Adipocyte (in vitro differentiated cells): ENCODE measurements around the gene KAT14.
"Not testable (repeated sequence)": the region's sequence is repeated elsewhere in the genome, so short reads cannot be mapped to it uniquely, and the experiment has no call there.

ENCODE experiments used
- DNase-seq: peaks from one replicate; pipeline ENCODE4 v3.0.0-alpha.2; 2015; ENCODE audit warnings: low read depth
- H3K27me3 ChIP-seq: replicated peaks from 2 replicates; pipeline ENCODE4 v1.7.0; 2013; ENCODE audit warnings: mild to moderate bottlenecking, low read length, moderate library complexity; ENCODE audit not compliant: control insufficient read depth, insufficient read depth
- H3K36me3 ChIP-seq: 2 replicates; pipeline ENCODE4 v1.7.0; 2013; ENCODE audit warnings: low read length, mild to moderate bottlenecking, moderate library complexity; ENCODE audit not compliant: control insufficient read depth, insufficient read depth, severe bottlenecking
- H3K4me1 ChIP-seq: 2 replicates; pipeline ENCODE4 v1.7.0; 2013; ENCODE audit warnings: mild to moderate bottlenecking, low read length, moderate library complexity; ENCODE audit not compliant: control insufficient read depth, insufficient read depth
- H3K4me3 ChIP-seq: 2 replicates; pipeline ENCODE4 v1.7.0; 2013; ENCODE audit warnings: mild to moderate bottlenecking, low read length, moderate library complexity
- H3K9ac ChIP-seq: 2 replicates; pipeline ENCODE4 v1.7.0; 2013; ENCODE audit warnings: mild to moderate bottlenecking, low read length, moderate library complexity
- H3K9me3 ChIP-seq: 2 replicates; pipeline ENCODE4 v1.7.0; 2013; ENCODE audit warnings: mild to moderate bottlenecking, low read length, moderate library complexity; ENCODE audit not compliant: control insufficient read depth

KAT14 gene

GRCh38 chr20:18103497-18103896, 34.2 kb upstream of the KAT14 start:
- no peaks in the 10 kb centered on the region for H3K9me3 ChIP-seq
- H3K4me3 ChIP-seq: no peak overlapping the region
- no peaks in the 10 kb centered on the region for H3K4me1 ChIP-seq
- H3K36me3 ChIP-seq: no peaks in the 10 kb centered on the region
- no peak overlapping the region for H3K9ac ChIP-seq
- peaks cover 10% of the 10 kb centered on the region for H3K27me3 ChIP-seq
- no peak for DNase-seq

- Histone ChIP-seq H3K9me3 (no peaks in the 10 kb centered on the region), H3K4me1 (no peaks in the 10 kb centered on the region), H3K9ac (no peak overlapping the region), H3K4me3 (no peak overlapping the region), H3K27me3 (no peaks in the 10 kb centered on the region), H3K36me3 (no peaks in the 10 kb centered on the region)
- no peak for DNase-seq
Observed at GRCh38 chr20:18108326-18108725, 29.3 kb upstream of the KAT14 start.

- not testable (repeated sequence) for DNase-seq, H3K36me3 ChIP-seq, H3K9me3 ChIP-seq
Observed at GRCh38 chr20:18128574-18128973, 9.1 kb upstream of the KAT14 start.

GRCh38 chr20:18132663-18133062, 5.0 kb upstream of the KAT14 start:
- no peaks in the 10 kb centered on the region for H3K4me1 ChIP-seq
- peaks cover 4% of the 10 kb centered on the region for H3K27me3 ChIP-seq
- H3K4me3 ChIP-seq: no peak overlapping the region
- no peaks in the 10 kb centered on the region for H3K36me3 ChIP-seq
- no peaks in the 10 kb centered on the region for H3K9me3 ChIP-seq
- no peak for DNase-seq
- H3K9ac ChIP-seq: no peak overlapping the region

More at GRCh38 chr20:18128574-18128973, 9.1 kb upstream of the KAT14 start:
- H3K27me3 ChIP-seq, H3K9ac ChIP-seq, H3K4me3 ChIP-seq, H3K4me1 ChIP-seq: not testable (repeated sequence)

- H3K4me1 ChIP-seq: peaks cover 5% of the 10 kb centered on the region
Observed at GRCh38 chr20:18133962-18134361, 3.7 kb upstream of the KAT14 start.

GRCh38 chr20:18138266-18138582, 561 bp downstream of the KAT14 start:
- Histone ChIP-seq H3K9ac (peak overlapping the region; percentile 98), H3K36me3 (peaks cover 14% of the 10 kb centered on the region), H3K27me3 (no peaks in the 10 kb centered on the region), H3K4me3 (peak overlapping the region; percentile 99), H3K9me3 (no peaks in the 10 kb centered on the region), H3K4me1 (peaks cover 17% of the 10 kb centered on the region)
- no peak for DNase-seq

More at GRCh38 chr20:18133962-18134361, 3.7 kb upstream of the KAT14 start:
- Histone ChIP-seq H3K36me3 (no peaks in the 10 kb centered on the region), H3K27me3 (no peaks in the 10 kb centered on the region), H3K9me3 (no peaks in the 10 kb centered on the region), H3K4me3 (no peak overlapping the region), H3K9ac (no peak overlapping the region)
- DNase-seq: no peak

- Histone ChIP-seq H3K9me3 (no peaks in the 10 kb centered on the region), H3K4me3 (peak overlapping the region; percentile 99), H3K36me3 (peaks cover 14% of the 10 kb centered on the region), H3K4me1 (peaks cover 17% of the 10 kb centered on the region), H3K27me3 (no peaks in the 10 kb centered on the region), H3K9ac (peak overlapping the region; percentile 98)
- DNase-seq: peak; percentile 3
Observed at GRCh38 chr20:18138639-18139583, 1.2 kb downstream of the KAT14 start.

- no peak overlapping the region for H3K4me3 ChIP-seq
Observed at GRCh38 chr20:18139832-18140231, 2.2 kb downstream of the KAT14 start.

GRCh38 chr20:18144541-18145099, 7.0 kb downstream of the KAT14 start:
- Histone ChIP-seq H3K36me3 (peaks cover 34% of the 10 kb centered on the region), H3K4me1 (peaks cover 5% of the 10 kb centered on the region), H3K27me3 (no peaks in the 10 kb centered on the region), H3K4me3 (no peak overlapping the region), H3K9me3 (no peaks in the 10 kb centered on the region), H3K9ac (no peak overlapping the region)
- DNase-seq: no peak

More at GRCh38 chr20:18139832-18140231, 2.2 kb downstream of the KAT14 start:
- peaks cover 17% of the 10 kb centered on the region for H3K4me1 ChIP-seq
- DNase-seq: no peak
- no peaks in the 10 kb centered on the region for H3K27me3 ChIP-seq
- H3K9me3 ChIP-seq: no peaks in the 10 kb centered on the region
- peaks cover 19% of the 10 kb centered on the region for H3K36me3 ChIP-seq
- no peak overlapping the region for H3K9ac ChIP-seq

- Histone ChIP-seq H3K4me3 (no peak overlapping the region), H3K4me1 (no peaks in the 10 kb centered on the region), H3K27me3 (no peaks in the 10 kb centered on the region), H3K36me3 (peaks cover 51% of the 10 kb centered on the region), H3K9me3 (no peaks in the 10 kb centered on the region), H3K9ac (no peak overlapping the region)
- DNase-seq: no peak
Observed at GRCh38 chr20:18154342-18154741, 16.7 kb downstream of the KAT14 start.

GRCh38 chr20:18156045-18156444, 18.4 kb downstream of the KAT14 start:
- no peak for DNase-seq
- Histone ChIP-seq H3K4me1 (no peaks in the 10 kb centered on the region), H3K9ac (no peak overlapping the region), H3K9me3 (no peaks in the 10 kb centered on the region), H3K27me3 (no peaks in the 10 kb centered on the region), H3K36me3 (peaks cover 50% of the 10 kb centered on the region), H3K4me3 (no peak overlapping the region)
